Endothelial cell of umbilical vein (primary cell): Measurements from ENCODE around the gene CHGA. TPM values are rescaled to one million over a fixed set of nuclear protein-coding genes. Genes with fewer than 3 reads are reported as not detected.

Experiments
- BruUV-seq: library from RNA; stranded (reverse); fragments of 400-500 nt; replicated peaks from 2 replicates; lab custom pipeline; 2021; lab: Mats Ljungman, UMichigan
- CTCF ChIA-PET: fragments of 300-600, 350-600 bp; sonication (Branson Sonifier 250); formaldehyde crosslinking; loops from one replicate; lab custom pipeline; 2021; ENCODE audit warnings: antibody characterized with exemption, inconsistent platforms; lab: Charles Lee
- POLR2A ChIA-PET: fragments of 300-600, 350-600 bp; sonication (Branson Sonifier 250); formaldehyde crosslinking; loops from one replicate; lab custom pipeline; 2021; ENCODE audit warnings: antibody characterized with exemption, inconsistent platforms; lab: Charles Lee
- DNase-seq: peaks from one replicate; pipeline ENCODE4 v3.0.0-alpha.2; 2011; ENCODE audit warnings: low read depth, low spot score
- FAIRE-seq: peaks from 2 replicates; lab custom pipeline; 2011; peaks lifted over from hg19 to GRCh38; lab: Jason Lieb, UNC
- H2AFZ ChIP-seq: 2 replicates; pipeline ENCODE4 v1.6.0; 2012; ENCODE audit warnings: low read depth, low read length, control low read depth, inconsistent platforms
- H3K27ac ChIP-seq: 2 replicates; pipeline ENCODE4 v1.5.1; 2011; ENCODE audit warnings: low read depth, mild to moderate bottlenecking, control low read depth, low read length, moderate library complexity; ENCODE audit not compliant: insufficient read depth
- H3K27me3 ChIP-seq, 2 experiments: 2 replicates each; pipeline versions ENCODE4 v1.6.0 to v1.6.1; 2011; ENCODE audit warnings: low read length in 2 of 2, mixed read lengths in 1 of 2; ENCODE audit not compliant: control insufficient read depth in 2 of 2, insufficient read depth in 2 of 2
- H3K36me3 ChIP-seq, 2 experiments: 2 replicates in 1 of 2; 3 replicates in 1 of 2; pipeline ENCODE4 v1.5.1; 2011; ENCODE audit warnings: low read length in 2 of 2, mild to moderate bottlenecking in 1 of 2, moderate library complexity in 1 of 2; ENCODE audit not compliant: control insufficient read depth in 2 of 2, insufficient read depth in 2 of 2; ENCODE audit errors: extremely low read depth in 1 of 2
- H3K4me1 ChIP-seq: 3 replicates; pipeline ENCODE4 v1.5.1; 2011; ENCODE audit warnings: mild to moderate bottlenecking, low read length; ENCODE audit not compliant: control insufficient read depth, insufficient read depth; ENCODE audit errors: extremely low read depth
- H3K4me2 ChIP-seq: 2 replicates; pipeline ENCODE4 v1.6.1; 2011; ENCODE audit warnings: low read length, control low read depth, mixed read lengths; ENCODE audit not compliant: insufficient read depth
- H3K4me3 ChIP-seq, 3 experiments: fragments of 200-600 bp in 1 of 3; sonication (generic), shearing (Covaris generic) in 1 of 3; replicated peaks in 1 of 3; 2 replicates each; pipeline ENCODE4 v1.5.1; 2011 to 2016; ENCODE audit warnings: control low read depth in 3 of 3, low read length in 3 of 3, mild to moderate bottlenecking in 2 of 3, inconsistent platforms in 1 of 3, low read depth in 1 of 3, moderate library complexity in 1 of 3; ENCODE audit not compliant: insufficient read depth in 1 of 3
- H3K79me2 ChIP-seq: 2 replicates; pipeline ENCODE4 v1.6.0; 2012; ENCODE audit warnings: low read length, inconsistent platforms; ENCODE audit not compliant: control insufficient read depth, insufficient read depth
- H3K9ac ChIP-seq: replicated peaks from 2 replicates; pipeline ENCODE3; 2011; ENCODE audit warnings: low read length, control low read depth; ENCODE audit not compliant: insufficient read depth; ENCODE audit errors: extremely low read depth
- H3K9me1 ChIP-seq: replicated peaks from 3 replicates; pipeline ENCODE4 v1.6.0; 2011; ENCODE audit warnings: mild to moderate bottlenecking, low read length; ENCODE audit not compliant: control insufficient read depth, insufficient read depth; ENCODE audit errors: extremely low read depth
- H3K9me3 ChIP-seq: replicated peaks from 2 replicates; pipeline ENCODE4 v1.5.1; 2012; ENCODE audit warnings: low read length, inconsistent platforms; ENCODE audit not compliant: control insufficient read depth, insufficient read depth
- H4K20me1 ChIP-seq: replicated peaks from 2 replicates; pipeline ENCODE3; 2011; ENCODE audit warnings: mild to moderate bottlenecking, low read length; ENCODE audit not compliant: control insufficient read depth, insufficient read depth; ENCODE audit errors: extremely low read depth
- CTCF ChIP-seq, 2 donors: IDR thresholded peaks; 1 replicate in 1 of 2; 2 replicates in 1 of 2; pipeline ENCODE4 v1.5.1; 2011; ENCODE audit warnings: low read length in 2 of 2, mild to moderate bottlenecking in 2 of 2, moderate library complexity in 2 of 2, control low read depth in 1 of 2, inconsistent platforms in 1 of 2, low read depth in 1 of 2; ENCODE audit not compliant: insufficient read depth in 1 of 2; ENCODE audit errors: extremely low read depth in 1 of 2
- EZH2 ChIP-seq: IDR thresholded peaks from 2 replicates; pipeline ENCODE4 v1.6.1; 2012; ENCODE audit warnings: borderline replicate concordance, low read depth, mild to moderate bottlenecking, moderate library complexity, low read length, inconsistent platforms; ENCODE audit not compliant: severe bottlenecking
- FOS ChIP-seq: IDR thresholded peaks from 2 replicates; pipeline ENCODE4 v1.6.1; 2011; ENCODE audit warnings: mild to moderate bottlenecking, low read length, moderate library complexity, borderline replicate concordance; ENCODE audit not compliant: insufficient read depth
- GATA2 ChIP-seq: IDR thresholded peaks from 2 replicates; pipeline ENCODE4 v1.7.0; 2011; ENCODE audit warnings: low read depth, mild to moderate bottlenecking, moderate library complexity, mixed read lengths, low read length; ENCODE audit not compliant: insufficient read length, insufficient read depth
- JUN ChIP-seq: IDR thresholded peaks from 2 replicates; pipeline ENCODE4 v1.6.1; 2011; ENCODE audit warnings: borderline replicate concordance, low read depth; ENCODE audit not compliant: insufficient read length, insufficient read depth
- MAX ChIP-seq: IDR thresholded peaks from 2 replicates; pipeline ENCODE4 v1.6.1; 2011; ENCODE audit not compliant: insufficient read depth, insufficient read length
- MYC ChIP-seq: IDR thresholded peaks from one replicate; pipeline ENCODE4 v1.6.1; 2011; ENCODE audit warnings: mild to moderate bottlenecking, low read depth, low read length
- POLR2A ChIP-seq: IDR thresholded peaks from 2 replicates; pipeline ENCODE4 v1.6.1; 2012; ENCODE audit warnings: low read depth, mild to moderate bottlenecking, control low read depth, low read length
- POLR2AphosphoS5 ChIP-seq: IDR thresholded peaks from 2 replicates; pipeline ENCODE4 v1.6.1; 2012; ENCODE audit warnings: low read depth, mild to moderate bottlenecking, control low read depth, low read length, moderate library complexity; ENCODE audit not compliant: insufficient read depth
- dilution Hi-C: fragments of 300-500 bp; cut with MboI; formaldehyde crosslinking; loops from one replicate; pipeline ENCODE4 v1.15.0; 2019; ENCODE audit warnings: low sequenced_read_pairs; ENCODE audit not compliant: extremely low pct_ligation_motif_present
- intact Hi-C: fragments of 100-400 bp; cut with micrococcal nuclease; formaldehyde crosslinking; loops from one replicate; pipeline ENCODE4 v1.10.0; 2022
- polyA plus RNA-seq, 4 experiments: library from polyadenylated mRNA; depleted of rRNA in 3 of 4; stranded (reverse) in 3 of 4; unstranded in 1 of 4; fragments of >200 nt; gene quantifications; 2 replicates each; pipeline versions ENCODE4 v1.2.1 to v1.2.3, GENCODE V29; 2011 to 2012; ENCODE audit warnings: missing spikeins in 1 of 4
- total RNA-seq: library from RNA; stranded (reverse); gene quantifications from 2 replicates; pipeline ENCODE4 v1.2.3, GENCODE V29; 2021

Gene CHGA
- total and polyA plus RNA-seq, 2 donors (not counting 3 experiments of a cell fraction or from before 2014, with no cell fraction given), result not detected

- CTCF ChIA-PET, result interaction anchor here (0.6 to 3.4 kb wide), 8 partner anchors 16 to 231 kb away, joined by 3 to 15 read pairs (median 5); no protein-coding TSS in a partner anchor
- H4K20me1 ChIP-seq, result no peaks in the 10 kb centered on the region
- no peak overlapping the region for H3K9ac ChIP-seq
- H2AFZ ChIP-seq, result peak overlapping the region; percentile 33
- no peak overlapping the region for H3K4me2 ChIP-seq
- H3K27ac ChIP-seq, result no peak overlapping the region
- dilution Hi-C loops (no loop called here), intact Hi-C loops (no loop called here)
- peak; percentile 89 for FAIRE-seq
- peak; percentile 70 for DNase-seq
- H3K27me3 ChIP-seq, result no peaks in the 10 kb centered on the region
- no peak overlapping the region for H3K4me3 ChIP-seq
- H3K9me3 ChIP-seq, result no peaks in the 10 kb centered on the region
- peaks cover 5% of the 10 kb centered on the region for H3K4me1 ChIP-seq
- TF ChIP-seq POLR2AphosphoS5 (peak; percentile 79), FOS (no peak), MAX (peak; percentile 47), MYC (peak; percentile 78)
- no peaks in the 10 kb centered on the region for H3K9me1 ChIP-seq
- H3K36me3 ChIP-seq, result no peaks in the 10 kb centered on the region
- POLR2A ChIA-PET, result no interaction called here
- H3K79me2 ChIP-seq, result no peaks in the 10 kb centered on the region
- BruUV-seq, result no TSS peak
Measured at GRCh38 chr14:92945959-92946846, 23.3 kb downstream of the CHGA start.

GRCh38 chr14:92946847-92947545 lies 24.0 kb downstream of the CHGA start:
- POLR2A ChIA-PET, result no interaction called here
- FAIRE-seq (no peak), DNase-seq (no peak)
- no peaks in the 10 kb centered on the region for H3K9me1 ChIP-seq
- no peak overlapping the region for H3K4me2 ChIP-seq
- H3K36me3 ChIP-seq, result no peaks in the 10 kb centered on the region
- no peak for TF ChIP-seq POLR2AphosphoS5
- TF ChIP-seq JUN, result no peak
- no peak for TF ChIP-seq MYC
- TF ChIP-seq FOS, result no peak
- no peak for TF ChIP-seq CTCF (IDR thresholded peaks at IDR 0.05; ENCODE audit: extremely low read depth in 1 of 2, insufficient read depth in 1 of 2, low read depth in 1 of 2, low read length in 2 of 2)
- no peak for TF ChIP-seq MAX
- no peak for TF ChIP-seq POLR2A
- TF ChIP-seq EZH2, result no peak
- TF ChIP-seq GATA2, result no peak
- H4K20me1 ChIP-seq, result no peaks in the 10 kb centered on the region
- no peak overlapping the region for H3K27ac ChIP-seq
- intact Hi-C loops (no loop called here), dilution Hi-C loops (no loop called here)
- H3K4me3 ChIP-seq, result no peak overlapping the region
- peaks cover 5% of the 10 kb centered on the region for H3K4me1 ChIP-seq
- no TSS peak for BruUV-seq
- H3K9ac ChIP-seq, result no peak overlapping the region
- H3K27me3 ChIP-seq, result no peaks in the 10 kb centered on the region
- no peaks in the 10 kb centered on the region for H3K79me2 ChIP-seq
- H3K9me3 ChIP-seq, result no peaks in the 10 kb centered on the region
- CTCF ChIA-PET, result interaction anchor here (0.6 to 3.4 kb wide), 6 partner anchors 66 to 232 kb away, joined by 3 to 15 read pairs (median 8); no protein-coding TSS in a partner anchor
- H2AFZ ChIP-seq, result no peak overlapping the region
